Neural progenitor cell (in vitro differentiated cells): ENCODE data around the gene PAK6.

Experiments
- CTCF ChIP-seq: fragments of 200-600 bp; sonication (generic); IDR thresholded peaks from 2 replicates; pipeline ENCODE4 v1.5.1; 2017; ENCODE audit warnings: antibody characterized with exemption, mild to moderate bottlenecking
- EZH2 ChIP-seq: fragments of 200-600 bp; sonication (generic); IDR thresholded peaks from 2 replicates; pipeline ENCODE4 v1.6.1; 2017; ENCODE audit warnings: antibody characterized with exemption, mild to moderate bottlenecking, moderate library complexity
- EZH2phosphoT487 ChIP-seq: fragments of 200-600 bp; sonication (generic); IDR thresholded peaks from 2 replicates; pipeline ENCODE4 v1.6.1; 2017; ENCODE audit warnings: antibody characterized with exemption

DNA sequence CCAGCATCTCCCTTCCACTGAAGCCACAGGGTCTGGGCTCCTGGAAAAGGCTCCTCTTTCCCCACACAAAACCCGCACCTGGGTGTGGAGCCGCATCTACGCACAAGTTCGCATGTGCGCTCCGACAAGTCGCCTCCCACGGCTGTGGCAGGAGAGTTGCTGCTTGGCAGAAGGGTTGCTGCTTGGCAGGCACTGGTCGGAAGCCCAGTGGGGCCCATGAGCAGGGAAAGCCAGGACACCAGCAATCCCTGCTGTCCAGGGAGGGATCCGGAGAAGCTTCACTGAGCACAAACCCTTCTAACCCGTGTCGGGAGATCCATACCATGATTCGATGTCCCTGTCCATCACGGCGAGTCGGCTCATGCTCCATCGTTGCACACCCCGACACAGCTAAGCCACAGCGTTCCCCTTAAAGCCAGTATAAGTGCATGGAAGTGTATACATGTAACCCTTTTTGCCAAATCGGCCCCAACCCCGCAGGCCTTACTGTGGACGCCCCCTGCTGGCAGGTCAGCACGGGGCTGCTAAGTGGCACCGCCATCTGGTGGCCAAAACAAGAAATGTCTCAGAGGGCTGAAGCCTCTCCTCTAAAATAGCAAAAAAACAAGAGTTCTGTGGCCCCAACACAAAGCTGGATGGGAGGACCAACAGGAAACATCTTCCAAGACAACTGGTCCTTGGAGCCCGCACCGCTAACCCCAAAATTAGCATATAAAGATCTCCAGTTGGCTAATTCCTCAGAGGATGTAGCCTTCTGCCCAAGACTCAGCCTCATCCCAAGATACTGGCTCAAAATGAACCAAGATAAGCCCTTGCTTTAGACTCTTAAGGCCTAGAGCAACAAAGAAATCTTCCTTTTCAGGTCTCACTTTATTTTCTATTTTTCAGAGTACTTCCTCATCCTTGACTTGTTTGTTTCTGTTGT is 35.7 kb downstream of the PAK6 start:
- TF ChIP-seq CTCF (peak; percentile 100), EZH2 (peak; percentile 31), EZH2phosphoT487 (no peak)
